Activated T-cell treated with anti-CD3 and anti-CD28 coated beads for 24 hours (primary cell): Measurements from ENCODE around the gene STAB1.

Experiments used
- DNase-seq: peaks from one replicate; pipeline ENCODE4 v3.0.0-alpha.2; 2020; ENCODE audit warnings: low read depth

Gene STAB1

DNA sequence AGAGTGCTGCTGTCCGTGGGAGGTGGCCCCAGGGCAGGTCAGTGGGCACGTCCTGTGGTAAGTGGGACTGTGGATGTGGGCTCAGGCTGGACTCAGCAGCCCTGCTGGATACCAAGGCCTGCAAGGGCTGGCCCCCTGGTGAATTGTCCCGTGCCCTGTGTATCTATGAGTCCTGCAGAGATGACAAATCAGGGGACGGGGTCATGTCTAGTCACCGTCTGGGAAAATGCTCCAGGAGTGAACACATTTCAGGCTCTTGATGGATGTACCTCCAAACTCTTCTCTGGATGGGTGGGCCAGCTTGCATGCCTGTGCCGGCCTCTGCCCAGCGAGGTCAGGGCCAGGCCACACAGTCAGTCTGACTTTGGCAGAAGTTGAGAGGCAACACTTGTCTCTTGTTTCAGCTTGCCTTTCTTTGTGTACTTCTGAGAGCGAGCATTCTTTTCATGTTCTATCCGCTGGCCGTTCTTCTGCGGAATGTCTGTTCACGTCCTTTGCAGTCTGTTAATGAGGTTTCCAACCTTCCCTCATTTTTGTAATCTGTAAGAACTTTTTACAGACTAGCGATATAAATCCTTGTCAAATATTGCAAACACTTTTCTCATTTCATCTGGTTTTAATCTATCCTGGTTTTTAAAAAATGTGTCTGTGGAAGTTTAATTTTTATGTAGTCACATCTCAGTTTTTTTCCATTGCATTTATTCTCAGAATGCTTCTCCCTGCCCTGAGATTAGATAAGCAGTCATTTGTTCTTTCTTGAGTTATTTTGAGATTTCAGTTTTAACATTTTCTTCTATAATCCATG is 11.4 kb upstream of the STAB1 start:
- DNase-seq, result no peak

DNA sequence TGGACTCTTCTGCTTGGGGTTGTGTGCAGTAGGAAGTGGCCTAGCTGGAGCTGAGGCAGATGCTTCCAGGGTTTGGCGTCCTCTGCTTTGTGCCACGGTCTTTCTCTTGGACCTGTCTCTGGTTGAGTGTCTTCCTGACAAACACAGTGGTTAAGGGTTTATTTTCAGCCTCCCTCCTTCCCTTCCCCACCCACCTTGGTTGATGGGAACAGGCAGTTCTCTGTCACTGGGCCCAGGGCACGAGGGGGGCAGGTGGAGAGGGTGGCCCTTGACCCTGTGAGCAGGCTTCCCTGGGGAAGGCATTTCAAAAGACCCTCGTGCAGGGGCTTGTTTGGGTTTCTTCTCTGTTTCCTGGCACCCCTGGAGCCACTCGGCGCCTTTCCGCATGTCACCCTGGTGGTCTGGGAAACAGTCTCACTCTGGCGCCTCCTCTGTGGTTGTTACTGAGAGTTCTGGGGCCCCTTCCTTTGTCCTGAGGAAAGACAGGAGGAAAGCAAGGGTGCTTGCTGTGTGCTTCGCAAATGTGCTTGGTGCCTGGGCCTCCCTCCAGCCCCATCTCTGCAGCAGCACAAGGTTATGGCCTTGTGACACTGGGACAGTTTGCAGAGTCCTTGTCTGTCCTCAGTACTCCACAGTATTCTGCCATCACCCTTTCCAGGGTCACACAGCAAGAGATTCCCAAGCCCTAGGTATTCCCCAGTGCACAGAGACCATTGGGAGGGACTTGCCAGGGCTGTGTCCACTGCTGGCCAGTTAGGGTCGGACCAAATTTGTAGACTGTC is 10.3 kb upstream of the STAB1 start:
- DNase-seq, result no peak

DNA sequence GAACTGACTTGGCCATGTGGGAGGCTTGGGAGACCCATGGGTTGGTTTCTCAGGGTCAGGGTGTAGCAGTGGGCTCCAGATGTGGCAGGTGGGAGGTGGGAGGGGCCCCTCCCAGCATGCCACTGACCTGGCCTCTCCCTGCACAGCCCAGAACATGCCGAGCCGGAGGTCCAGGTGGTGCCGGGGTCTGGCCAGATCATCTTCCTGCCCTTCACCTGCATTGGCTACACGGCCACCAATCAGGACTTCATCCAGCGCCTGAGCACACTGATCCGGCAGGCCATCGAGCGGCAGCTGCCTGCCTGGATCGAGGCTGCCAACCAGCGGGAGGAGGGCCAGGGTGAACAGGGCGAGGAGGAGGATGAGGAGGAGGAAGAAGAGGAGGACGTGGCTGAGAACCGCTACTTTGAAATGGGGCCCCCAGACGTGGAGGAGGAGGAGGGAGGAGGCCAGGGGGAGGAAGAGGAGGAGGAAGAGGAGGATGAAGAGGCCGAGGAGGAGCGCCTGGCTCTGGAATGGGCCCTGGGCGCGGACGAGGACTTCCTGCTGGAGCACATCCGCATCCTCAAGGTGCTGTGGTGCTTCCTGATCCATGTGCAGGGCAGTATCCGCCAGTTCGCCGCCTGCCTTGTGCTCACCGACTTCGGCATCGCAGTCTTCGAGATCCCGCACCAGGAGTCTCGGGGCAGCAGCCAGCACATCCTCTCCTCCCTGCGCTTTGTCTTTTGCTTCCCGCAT is 7.9 kb upstream of the STAB1 start:
- no peak for DNase-seq

DNA sequence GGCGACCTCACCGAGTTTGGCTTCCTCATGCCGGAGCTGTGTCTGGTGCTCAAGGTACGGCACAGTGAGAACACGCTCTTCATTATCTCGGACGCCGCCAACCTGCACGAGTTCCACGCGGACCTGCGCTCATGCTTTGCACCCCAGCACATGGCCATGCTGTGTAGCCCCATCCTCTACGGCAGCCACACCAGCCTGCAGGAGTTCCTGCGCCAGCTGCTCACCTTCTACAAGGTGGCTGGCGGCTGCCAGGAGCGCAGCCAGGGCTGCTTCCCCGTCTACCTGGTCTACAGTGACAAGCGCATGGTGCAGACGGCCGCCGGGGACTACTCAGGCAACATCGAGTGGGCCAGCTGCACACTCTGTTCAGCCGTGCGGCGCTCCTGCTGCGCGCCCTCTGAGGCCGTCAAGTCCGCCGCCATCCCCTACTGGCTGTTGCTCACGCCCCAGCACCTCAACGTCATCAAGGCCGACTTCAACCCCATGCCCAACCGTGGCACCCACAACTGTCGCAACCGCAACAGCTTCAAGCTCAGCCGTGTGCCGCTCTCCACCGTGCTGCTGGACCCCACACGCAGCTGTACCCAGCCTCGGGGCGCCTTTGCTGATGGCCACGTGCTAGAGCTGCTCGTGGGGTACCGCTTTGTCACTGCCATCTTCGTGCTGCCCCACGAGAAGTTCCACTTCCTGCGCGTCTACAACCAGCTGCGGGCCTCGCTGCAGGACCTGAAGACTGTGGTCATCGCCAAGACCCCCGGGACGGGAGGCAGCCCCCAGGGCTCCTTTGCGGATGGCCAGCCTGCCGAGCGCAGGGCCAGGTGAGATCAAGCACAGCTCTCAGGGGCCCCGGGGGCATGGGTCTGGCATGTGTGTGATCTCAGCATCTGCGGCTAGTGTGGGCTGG is 7.1 kb upstream of the STAB1 start:
- DNase-seq, result no peak

DNA sequence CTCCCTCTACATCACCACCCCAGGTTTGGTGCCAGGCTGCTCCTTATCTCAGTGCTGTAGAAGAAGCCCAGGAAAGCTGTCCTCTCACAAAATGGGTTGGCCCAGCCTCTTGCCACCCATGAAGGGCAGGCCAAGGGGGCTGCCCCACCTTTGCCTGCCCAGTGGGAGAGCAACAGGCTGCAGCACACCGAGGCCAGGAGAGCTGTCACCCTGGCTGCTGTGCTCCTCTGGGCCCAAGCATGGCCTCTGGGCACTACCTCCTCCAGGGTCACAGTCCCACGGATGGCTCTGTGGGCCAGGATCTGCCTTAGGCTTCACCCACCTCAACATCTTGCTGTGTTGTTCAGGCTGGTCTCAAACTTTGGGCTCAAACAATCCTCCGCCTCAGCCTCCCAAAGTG is 6.4 kb upstream of the STAB1 start:
- DNase-seq, result no peak

DNA sequence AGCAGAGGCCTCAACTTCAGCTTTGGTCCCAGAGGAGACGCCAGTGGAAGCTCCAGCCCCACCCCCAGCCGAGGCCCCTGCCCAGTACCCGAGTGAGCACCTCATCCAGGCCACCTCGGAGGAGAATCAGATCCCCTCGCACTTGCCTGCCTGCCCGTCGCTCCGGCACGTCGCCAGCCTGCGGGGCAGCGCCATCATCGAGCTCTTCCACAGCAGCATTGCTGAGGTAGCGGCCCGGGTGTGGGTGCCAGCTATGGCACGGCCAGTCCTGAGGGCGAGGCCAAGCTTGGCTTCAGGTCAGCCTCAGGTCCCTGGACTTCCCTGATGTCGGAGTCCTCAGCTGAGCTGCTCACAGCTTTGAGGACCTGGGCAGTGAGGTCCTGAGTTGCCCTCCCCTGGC is 5.7 kb upstream of the STAB1 start:
- DNase-seq, result no peak

DNA sequence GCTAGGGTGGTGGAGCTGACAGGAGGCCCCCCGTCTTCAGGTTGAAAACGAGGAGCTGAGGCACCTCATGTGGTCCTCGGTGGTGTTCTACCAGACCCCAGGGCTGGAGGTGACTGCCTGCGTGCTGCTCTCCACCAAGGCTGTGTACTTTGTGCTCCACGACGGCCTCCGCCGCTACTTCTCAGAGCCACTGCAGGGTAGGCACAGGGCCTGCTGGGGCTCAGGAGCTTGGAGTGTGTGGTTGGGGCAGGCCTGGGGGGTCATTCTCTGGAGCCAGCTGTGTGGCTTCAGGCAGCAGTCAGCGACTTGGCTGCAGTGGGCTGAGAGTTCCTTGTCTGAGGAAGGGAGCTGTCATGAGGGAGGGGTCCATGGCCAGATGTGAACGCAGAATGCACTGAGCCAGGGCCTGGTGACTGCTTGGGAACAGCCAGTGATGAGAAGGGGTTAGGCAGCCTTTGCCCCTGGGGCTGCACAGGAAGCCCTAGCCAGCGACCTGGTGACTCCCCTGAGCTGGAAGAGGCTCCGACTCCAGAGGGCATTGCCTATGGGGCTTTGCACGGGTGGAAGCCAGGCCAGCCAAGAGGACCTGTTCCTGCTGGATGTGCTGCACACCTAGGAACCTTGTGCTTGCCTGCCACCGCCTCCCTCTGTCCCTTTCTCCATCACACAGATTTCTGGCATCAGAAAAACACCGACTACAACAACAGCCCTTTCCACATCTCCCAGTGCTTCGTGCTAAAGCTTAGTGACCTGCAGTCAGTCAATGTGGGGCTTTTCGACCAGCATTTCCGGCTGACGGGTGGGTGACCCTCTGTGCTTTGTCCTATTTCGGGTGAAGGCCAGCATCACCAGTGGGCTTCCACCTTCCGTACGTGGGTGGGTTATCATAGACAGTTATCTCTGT is 4.9 kb upstream of the STAB1 start:
- no peak for DNase-seq

DNA sequence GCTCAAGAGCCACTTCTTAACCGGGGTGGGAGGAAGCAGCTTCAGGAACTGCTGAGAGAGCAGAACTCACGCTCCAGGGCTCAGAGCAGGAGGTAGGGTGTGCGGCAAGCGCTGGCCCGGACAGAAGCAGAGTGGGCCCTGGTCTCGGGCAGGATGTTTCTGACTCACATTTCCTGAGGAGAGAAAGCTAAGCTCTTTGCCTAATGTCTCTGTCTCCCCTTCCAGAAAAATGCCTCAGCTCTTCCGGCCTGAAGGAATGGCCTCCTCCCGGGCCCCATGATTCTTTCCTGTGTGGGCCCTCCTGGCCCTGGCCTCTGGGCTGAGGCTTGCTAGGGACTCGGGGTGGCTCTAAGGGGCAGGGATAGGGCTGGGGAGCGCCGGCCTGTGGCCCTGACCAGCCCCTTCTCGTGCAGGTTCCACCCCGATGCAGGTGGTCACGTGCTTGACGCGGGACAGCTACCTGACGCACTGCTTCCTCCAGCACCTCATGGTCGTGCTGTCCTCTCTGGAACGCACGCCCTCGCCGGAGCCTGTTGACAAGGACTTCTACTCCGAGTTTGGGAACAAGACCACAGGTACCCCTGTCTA is 4.1 kb upstream of the STAB1 start:
- no peak for DNase-seq

DNA sequence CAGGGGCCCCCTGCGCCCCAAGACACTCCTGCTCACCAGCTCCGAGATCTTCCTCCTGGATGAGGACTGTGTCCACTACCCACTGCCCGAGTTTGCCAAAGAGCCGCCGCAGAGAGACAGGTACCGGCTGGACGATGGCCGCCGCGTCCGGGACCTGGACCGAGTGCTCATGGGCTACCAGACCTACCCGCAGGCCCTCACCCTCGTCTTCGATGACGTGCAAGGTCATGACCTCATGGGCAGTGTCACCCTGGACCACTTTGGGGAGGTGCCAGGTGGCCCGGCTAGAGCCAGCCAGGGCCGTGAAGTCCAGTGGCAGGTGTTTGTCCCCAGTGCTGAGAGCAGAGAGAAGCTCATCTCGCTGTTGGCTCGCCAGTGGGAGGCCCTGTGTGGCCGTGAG is 3.1 kb upstream of the STAB1 start:
- DNase-seq, result no peak

DNA sequence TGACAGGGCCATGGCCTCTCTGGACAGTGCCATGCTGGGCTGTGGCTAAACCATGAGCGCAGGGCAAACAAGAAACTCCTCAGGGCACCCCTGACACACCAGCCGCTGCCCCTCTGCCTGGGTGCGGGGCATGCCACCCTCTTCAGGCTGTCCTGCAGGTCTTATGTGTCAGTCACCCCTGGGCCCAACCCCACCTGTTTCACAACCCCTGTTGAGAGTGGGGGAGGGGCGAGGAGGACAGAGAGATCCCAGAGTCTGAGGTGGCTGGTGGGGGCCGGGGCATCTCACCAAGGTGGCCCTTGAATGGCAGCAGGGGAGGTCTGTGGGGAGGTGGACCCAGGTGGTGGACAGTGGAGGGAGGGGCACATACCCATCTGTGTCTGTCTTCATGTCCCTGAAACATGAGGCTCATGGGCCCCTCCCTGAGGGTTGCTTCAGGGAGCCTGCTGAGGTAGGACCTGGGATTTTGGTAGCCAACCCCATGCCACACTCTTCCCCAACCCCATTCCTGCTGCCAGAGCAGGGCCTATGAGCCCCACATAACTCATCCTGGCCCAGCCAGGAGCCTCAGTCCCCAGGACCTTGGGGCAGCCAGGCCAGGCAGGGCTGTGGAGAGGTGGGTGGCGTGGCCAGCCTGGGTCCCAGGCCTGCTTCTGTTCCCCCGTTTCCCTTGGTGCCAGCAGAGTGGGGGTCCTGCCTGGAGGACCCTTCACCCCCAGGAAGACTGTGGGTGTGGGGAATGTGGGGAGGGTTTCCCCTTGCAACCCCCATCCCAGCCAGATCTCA is 1.7 kb upstream of the STAB1 start:
- no peak for DNase-seq

DNA sequence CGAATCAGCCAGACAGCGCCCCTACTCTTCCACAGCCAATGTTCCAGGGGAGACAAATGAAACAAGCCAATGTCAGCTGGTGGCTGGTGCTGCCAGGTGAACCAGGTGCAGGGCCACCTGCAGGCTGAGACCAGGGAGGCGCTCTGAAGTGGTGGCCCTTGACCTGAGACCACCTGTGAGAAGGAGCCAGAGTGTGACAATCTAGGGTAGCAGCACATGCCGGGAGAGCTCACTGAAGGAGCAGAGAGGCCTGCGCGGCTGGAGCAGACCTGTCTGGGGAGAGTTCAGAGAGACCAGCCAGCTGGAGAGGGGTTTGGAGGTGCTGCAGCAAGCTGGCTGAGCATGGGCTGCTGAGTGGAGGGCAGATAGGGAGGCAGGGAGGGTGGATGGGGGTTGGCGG is 693 bp upstream of the STAB1 start:
- DNase-seq, result no peak

DNA sequence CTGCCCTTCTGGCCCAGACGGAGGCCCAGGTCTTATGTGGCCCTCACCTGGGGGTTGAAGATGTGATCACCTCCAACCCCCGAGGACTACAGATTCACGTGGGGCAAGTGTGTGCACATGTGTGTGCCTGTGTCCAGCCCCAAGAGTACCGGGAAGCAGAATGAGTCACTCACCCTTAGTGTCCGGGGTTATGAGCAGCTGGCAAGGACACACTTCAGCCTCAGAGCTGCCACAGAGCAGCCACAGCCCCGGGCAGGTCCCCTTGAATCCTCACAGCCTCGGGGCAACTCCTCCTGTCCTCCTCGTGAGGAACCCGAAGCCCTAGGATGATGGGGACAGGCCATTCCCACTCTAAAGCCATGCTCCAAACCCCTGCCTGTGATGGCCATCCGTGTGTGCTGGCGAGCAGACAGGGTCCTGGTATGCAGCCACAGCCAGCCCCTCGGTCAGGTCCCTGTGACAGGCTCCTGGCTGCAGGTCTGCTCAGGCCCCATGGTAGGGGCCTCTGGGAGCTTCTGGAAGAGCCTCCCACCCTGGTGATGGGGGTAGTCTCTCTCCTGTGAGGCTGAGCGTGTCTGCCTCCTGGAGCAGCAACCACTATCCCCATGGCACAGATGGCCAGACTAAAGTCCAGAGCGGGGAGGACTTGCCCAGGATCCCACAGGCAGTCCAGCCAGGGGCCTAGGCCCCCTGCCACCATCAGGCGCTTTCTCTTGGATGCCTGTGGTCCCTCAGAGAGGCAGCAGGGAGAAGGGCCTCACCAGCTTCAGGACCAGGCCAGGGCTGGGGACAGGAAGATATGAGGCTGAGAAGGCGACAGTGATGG is 852 bp downstream of the STAB1 start:
- DNase-seq, result no peak

DNA sequence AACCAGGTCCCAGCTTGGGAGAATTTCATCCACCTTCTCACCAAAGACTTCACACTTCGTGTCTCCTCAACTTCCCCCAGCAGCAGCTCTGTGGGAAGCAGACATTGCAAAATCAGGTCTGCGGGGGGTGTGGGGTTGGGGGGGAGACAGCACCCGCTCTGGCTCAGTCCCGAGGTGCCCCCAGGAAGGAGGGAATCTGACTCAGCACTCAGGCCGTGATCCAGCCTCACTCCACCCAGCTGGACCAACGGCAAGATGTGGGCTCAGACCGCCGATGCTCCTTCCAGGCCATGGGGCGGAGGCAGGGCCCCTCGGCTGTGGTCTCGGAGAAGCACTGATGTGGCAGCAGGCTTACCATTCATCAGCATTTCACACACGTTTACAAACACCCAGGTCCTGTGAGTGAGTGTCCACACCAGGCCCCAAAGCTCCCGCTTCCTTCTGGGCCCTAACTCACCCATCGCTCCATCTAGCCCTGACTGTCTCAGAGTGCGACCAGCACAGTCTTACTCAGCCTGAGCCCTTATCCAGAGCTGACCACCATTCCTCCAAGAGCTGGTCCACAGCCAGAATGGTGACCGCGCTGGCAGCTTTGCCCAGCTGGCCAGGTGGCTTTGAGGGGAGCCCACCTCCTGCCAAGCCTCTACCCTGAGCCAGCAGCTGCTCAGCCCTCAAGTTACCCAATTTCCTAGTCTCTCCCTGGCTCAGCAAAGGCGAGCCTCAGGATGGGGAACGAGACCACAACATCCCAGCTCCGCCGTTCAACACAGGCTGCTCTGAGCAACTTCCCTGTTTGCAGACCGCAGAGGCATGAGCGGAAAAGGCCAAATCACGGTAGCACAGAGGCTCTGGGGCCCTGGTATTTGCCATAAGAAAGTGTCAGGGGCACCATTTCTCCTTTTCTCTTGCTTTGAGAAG is 3.3 kb downstream of the STAB1 start:
- DNase-seq, result no peak

DNA sequence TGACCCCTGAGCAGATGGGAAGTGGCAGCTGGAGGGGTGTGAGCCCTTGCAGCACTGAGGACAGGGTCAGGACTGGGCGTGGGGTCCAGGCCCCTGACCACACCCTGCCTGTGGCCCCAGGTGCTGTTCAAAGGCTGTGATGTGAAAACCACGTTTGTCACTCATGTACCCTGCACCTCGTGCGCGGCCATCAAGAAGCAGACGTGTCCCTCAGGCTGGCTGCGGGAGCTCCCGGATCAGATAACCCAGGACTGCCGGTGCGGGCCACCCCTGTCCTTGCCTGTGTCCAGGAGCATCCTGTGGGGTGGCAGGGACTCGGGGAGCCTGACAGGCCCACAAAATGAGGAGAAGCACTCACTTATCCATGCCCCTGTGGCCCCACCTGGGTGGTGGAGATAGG is 5.9 kb downstream of the STAB1 start:
- no peak for DNase-seq

DNA sequence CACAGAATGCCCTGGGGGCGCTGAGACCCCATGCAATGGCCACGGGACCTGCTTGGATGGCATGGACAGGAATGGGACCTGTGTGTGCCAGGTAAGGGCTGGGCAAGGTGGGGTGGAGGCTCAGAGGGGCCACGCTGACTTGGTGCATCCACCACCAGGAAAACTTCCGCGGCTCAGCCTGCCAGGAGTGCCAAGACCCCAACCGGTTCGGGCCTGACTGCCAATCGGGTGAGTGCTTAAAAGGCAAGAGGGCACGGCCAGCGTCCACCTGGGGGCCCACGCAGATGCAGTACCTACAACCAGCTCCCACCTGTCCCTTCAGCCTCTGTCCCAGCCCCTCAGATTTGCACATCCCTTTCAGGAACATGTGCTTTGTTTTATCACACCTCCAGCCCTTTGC is 6.9 kb downstream of the STAB1 start:
- no peak for DNase-seq

DNA sequence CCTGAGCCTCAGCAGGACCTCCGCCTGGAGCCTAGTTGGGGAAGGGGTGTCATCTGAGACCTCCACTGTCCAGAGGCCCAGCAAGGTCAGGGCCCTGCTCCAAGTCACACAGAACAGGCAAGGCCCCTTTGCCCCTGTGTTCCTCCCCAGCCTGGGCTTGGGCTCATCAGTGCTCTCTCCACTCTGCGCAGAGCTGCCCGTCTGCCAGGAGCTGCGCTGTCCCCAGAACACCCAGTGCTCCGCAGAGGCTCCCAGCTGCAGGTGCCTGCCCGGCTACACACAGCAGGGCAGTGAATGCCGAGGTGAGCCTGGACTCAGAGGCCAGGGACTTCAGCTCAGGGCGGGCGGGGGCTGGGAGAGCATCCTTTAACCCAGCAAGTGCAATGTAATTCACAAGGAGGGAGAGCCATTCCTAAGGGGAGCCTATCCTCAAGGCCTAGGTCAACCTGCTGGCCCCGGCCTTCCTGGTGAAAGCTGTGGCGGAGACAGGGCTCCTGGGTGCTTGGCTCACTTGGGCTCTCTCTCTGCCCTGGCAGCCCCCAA is 7.7 kb downstream of the STAB1 start:
- no peak for DNase-seq

DNA sequence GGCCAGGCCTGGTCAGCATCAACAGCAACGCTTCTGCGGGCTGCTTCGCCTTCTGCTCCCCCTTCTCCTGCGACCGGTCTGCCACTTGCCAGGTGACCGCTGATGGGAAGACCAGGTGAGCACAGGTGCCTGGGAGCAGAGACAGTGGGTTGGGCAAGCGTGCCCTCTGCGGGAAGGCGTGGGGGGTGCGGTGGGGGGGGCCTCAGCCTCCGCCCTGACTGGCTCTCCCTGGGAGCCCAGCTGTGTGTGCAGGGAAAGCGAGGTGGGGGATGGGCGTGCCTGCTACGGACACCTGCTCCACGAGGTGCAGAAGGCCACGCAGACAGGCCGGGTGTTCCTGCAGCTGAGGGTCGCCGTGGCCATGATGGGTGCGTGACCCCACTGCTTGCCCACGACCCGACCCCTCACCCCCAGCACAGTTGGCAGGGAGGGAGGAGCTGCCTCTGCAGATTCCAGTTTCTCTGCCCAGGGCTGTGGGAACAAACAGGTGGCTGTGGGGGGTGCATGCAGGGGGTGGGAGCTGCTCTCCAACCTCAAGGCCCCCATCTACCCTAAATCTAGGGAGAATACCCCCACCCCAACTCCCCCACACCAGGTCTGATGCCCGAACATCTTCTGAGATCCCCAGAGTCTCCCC is 8.8 kb downstream of the STAB1 start:
- DNase-seq, result no peak
